GM19351 (cell line): ENCODE results near the gene UNC93B1.
"Not testable (repeated sequence)": the region's sequence is repeated elsewhere in the genome, so short reads cannot be mapped to it uniquely, and the experiment has no call there.

Experiments
- ATAC-seq: cut with Tn5 transposase; IDR thresholded peaks from one replicate; pipeline ENCODE4 v1.9.1; 2021; ENCODE audit warnings: mild to moderate bottlenecking, moderate library complexity; ENCODE audit not compliant: unreplicated experiment

UNC93B1 gene

GRCh38 chr11:67943406-67943805 lies 60.5 kb downstream of the UNC93B1 start:
- ATAC-seq, result not testable (repeated sequence)
